Measurements from ENCODE around the gene GNAL.

Gene GNAL

GRCh38 chr18:11883153-11883552, 194.1 kb downstream of the GNAL start:
- no peak overlapping the region for H3K4me3 ChIP-seq (ENCODE audit: low read depth, low read length)
- peak; percentile 78 for DNase-seq (ENCODE audit: low read depth)
- no peak for TF ChIP-seq CTCF (IDR thresholded peaks at IDR 0.05; ENCODE audit: low read depth, low read length)
- TF ChIP-seq POLR2A (IDR thresholded peaks at IDR 0.05; ENCODE audit: extremely low read depth, insufficient read length), result no peak
- TF ChIP-seq MYC (IDR thresholded peaks at IDR 0.05; ENCODE audit: low read depth, low read length), result no peak
- no peak for TF ChIP-seq MAX (IDR thresholded peaks at IDR 0.05; ENCODE audit: low read depth, low read length)

- peak; percentile 41 for DNase-seq (ENCODE audit: low read depth)
- no peak for TF ChIP-seq POLR2A (IDR thresholded peaks at IDR 0.05; ENCODE audit: extremely low read depth, insufficient read length)
- no peak for TF ChIP-seq MAX (IDR thresholded peaks at IDR 0.05; ENCODE audit: low read depth, low read length)
- TF ChIP-seq MYC (IDR thresholded peaks at IDR 0.05; ENCODE audit: low read depth, low read length), result no peak
- TF ChIP-seq CTCF (IDR thresholded peaks at IDR 0.05; ENCODE audit: low read depth, low read length), result no peak
Measured at GRCh38 chr18:11884396-11885030, 195.4 kb downstream of the GNAL start.

GRCh38 chr18:11885278-11885947, 196.3 kb downstream of the GNAL start:
- H3K4me3 ChIP-seq (ENCODE audit: low read depth, low read length), result no peak overlapping the region
- no peak for TF ChIP-seq MAX (IDR thresholded peaks at IDR 0.05; ENCODE audit: low read depth, low read length)
- no peak for TF ChIP-seq CTCF (IDR thresholded peaks at IDR 0.05; ENCODE audit: low read depth, low read length)

More at GRCh38 chr18:11884396-11885030, 195.4 kb downstream of the GNAL start:
- H3K4me3 ChIP-seq (ENCODE audit: low read depth, low read length), result no peak overlapping the region

GRCh38 chr18:11886577-11887110, 197.6 kb downstream of the GNAL start:
- H3K4me3 ChIP-seq (ENCODE audit: low read depth, low read length), result no peak overlapping the region
- TF ChIP-seq MAX (IDR thresholded peaks at IDR 0.05; ENCODE audit: low read depth, low read length), result no peak
- no peak for TF ChIP-seq MYC (IDR thresholded peaks at IDR 0.05; ENCODE audit: low read depth, low read length)
- no peak for TF ChIP-seq POLR2A (IDR thresholded peaks at IDR 0.05; ENCODE audit: extremely low read depth, insufficient read length)
- no peak for TF ChIP-seq CTCF (IDR thresholded peaks at IDR 0.05; ENCODE audit: low read depth, low read length)
- no peak for DNase-seq (ENCODE audit: low read depth)

More at GRCh38 chr18:11885278-11885947, 196.3 kb downstream of the GNAL start:
- no peak for DNase-seq (ENCODE audit: low read depth)

- DNase-seq (ENCODE audit: low read depth), result no peak
- no peak overlapping the region for H3K4me3 ChIP-seq (ENCODE audit: low read depth, low read length)
- TF ChIP-seq MAX (IDR thresholded peaks at IDR 0.05; ENCODE audit: low read depth, low read length), result no peak
- TF ChIP-seq CTCF (IDR thresholded peaks at IDR 0.05; ENCODE audit: low read depth, low read length), result no peak
- TF ChIP-seq MYC (IDR thresholded peaks at IDR 0.05; ENCODE audit: low read depth, low read length), result no peak
- no peak for TF ChIP-seq POLR2A (IDR thresholded peaks at IDR 0.05; ENCODE audit: extremely low read depth, insufficient read length)
Measured at GRCh38 chr18:11887328-11888128, 198.5 kb downstream of the GNAL start.

All from NB4 (cell line).